Suprapubic skin (tissue), 4 donors: ENCODE data around the gene UBR3. TPM values are rescaled to one million over a fixed set of nuclear protein-coding genes. Genes with fewer than 3 reads are reported as not detected.
"Not testable (repeated sequence)": the region's sequence is repeated elsewhere in the genome, so short reads cannot be mapped to it uniquely, and the experiment has no call there.

Experiments used
- DNase-seq, 2 donors: peaks; one replicate each; pipeline ENCODE4 v3.0.0-alpha.2; 2019; ENCODE audit warnings: low spot score in 2 of 2
- H3K27ac ChIP-seq: fragments of 200-600 bp; sonication (generic); one replicate; pipeline ENCODE4 v1.5.1; 2019
- H3K27me3 ChIP-seq: fragments of 200-600 bp; sonication (generic); one replicate; pipeline ENCODE4 v1.5.1; 2019
- H3K36me3 ChIP-seq: fragments of 200-600 bp; sonication (generic); one replicate; pipeline ENCODE4 v1.5.1; 2019
- H3K4me1 ChIP-seq: fragments of 200-600 bp; sonication (generic); one replicate; pipeline ENCODE4 v1.5.1; 2019
- H3K4me3 ChIP-seq: fragments of 200-600 bp; sonication (generic); one replicate; pipeline ENCODE4 v1.5.1; 2019; ENCODE audit warnings: mild to moderate bottlenecking
- H3K9me3 ChIP-seq: fragments of 200-600 bp; sonication (generic); one replicate; pipeline ENCODE4 v1.5.1; 2019
- EP300 ChIP-seq: sonication (generic); formaldehyde crosslinking; IDR thresholded peaks from one replicate; pipeline ENCODE4 v1.6.1; 2017; ENCODE audit warnings: antibody characterized with exemption
- POLR2A ChIP-seq, 2 donors: fragments of 450-650 bp; IDR thresholded peaks; one replicate each; pipeline ENCODE4 v1.6.1; 2017; ENCODE audit warnings: antibody characterized with exemption in 2 of 2, mild to moderate bottlenecking in 2 of 2, moderate library complexity in 2 of 2
- POLR2AphosphoS5 ChIP-seq, 3 donors: sonication (generic); formaldehyde crosslinking; IDR thresholded peaks; one replicate each; pipeline ENCODE4 v1.6.1; 2017; ENCODE audit warnings: antibody characterized with exemption in 3 of 3
- WGBS: methylation state at CpG from one replicate; pipeline ENCODE4 v1.1.5; 2018; 5-methylcytosine and 5-hydroxymethylcytosine counted together
- total RNA-seq, 4 donors: library from RNA; depleted of rRNA; stranded (reverse); fragments of >200 nt; gene quantifications; one replicate each; pipeline ENCODE4 v1.1.0, GENCODE V29; 2016
- TF ChIP-seq, protein P1 (sequence below), 2 donors: fragments of 200-600 bp in 1 of 2; fragments of 450-650 bp in 1 of 2; sonication (generic) in 1 of 2; IDR thresholded peaks; one replicate each; pipeline ENCODE4 v1.5.1; 2016 to 2019; ENCODE audit warnings: antibody characterized with exemption in 2 of 2, mild to moderate bottlenecking in 1 of 2, moderate library complexity in 1 of 2

Gene UBR3
- total RNA-seq, 4 donors from 2014 or later = 41.9 to 140 (median 60.4) TPM

DNA sequence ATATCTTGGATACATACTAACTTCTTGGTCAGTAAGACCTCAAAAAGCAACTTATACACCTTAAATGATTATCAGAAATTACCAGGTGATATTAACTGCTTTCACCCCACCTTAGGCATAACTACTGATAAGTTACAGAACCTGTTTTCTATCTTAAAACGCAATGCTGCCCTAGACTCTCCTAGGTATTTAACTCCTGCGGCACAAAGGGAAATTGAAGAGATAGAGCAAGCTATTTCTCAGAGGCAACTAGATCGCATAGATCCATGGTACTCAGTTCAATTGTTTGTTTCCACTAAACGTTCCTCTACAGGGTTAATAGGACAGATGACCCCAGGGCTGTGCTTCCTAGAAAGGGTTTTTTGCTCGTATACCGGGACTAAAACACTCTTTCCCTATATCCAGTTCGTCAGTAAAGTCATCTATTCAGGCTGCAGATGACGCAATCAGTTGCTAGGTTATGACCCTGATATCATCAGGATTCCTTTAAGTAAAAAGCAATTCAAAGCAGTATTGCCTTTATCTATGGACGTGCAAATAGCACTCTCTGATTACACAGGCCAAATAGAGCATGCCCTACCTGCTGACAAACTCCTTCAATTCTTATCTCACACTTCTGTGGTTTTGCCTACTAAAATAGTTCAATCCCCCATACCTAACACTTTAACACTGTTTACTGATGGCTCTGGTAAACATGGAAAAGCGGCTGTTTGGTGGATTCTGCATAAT, 288.4 kb downstream of the UBR3 start:
- Histone ChIP-seq H3K27me3 (no peaks in the 10 kb centered on the region), H3K9me3 (no peaks in the 10 kb centered on the region), H3K4me3 (no peak overlapping the region), H3K36me3 (no peaks in the 10 kb centered on the region), H3K27ac (no peak overlapping the region), H3K4me1 (no peaks in the 10 kb centered on the region)
- 80% methylated on average over 10 of the region's 10 CpGs for whole genome bisulfite sequencing
- TF ChIP-seq, protein P1, sequence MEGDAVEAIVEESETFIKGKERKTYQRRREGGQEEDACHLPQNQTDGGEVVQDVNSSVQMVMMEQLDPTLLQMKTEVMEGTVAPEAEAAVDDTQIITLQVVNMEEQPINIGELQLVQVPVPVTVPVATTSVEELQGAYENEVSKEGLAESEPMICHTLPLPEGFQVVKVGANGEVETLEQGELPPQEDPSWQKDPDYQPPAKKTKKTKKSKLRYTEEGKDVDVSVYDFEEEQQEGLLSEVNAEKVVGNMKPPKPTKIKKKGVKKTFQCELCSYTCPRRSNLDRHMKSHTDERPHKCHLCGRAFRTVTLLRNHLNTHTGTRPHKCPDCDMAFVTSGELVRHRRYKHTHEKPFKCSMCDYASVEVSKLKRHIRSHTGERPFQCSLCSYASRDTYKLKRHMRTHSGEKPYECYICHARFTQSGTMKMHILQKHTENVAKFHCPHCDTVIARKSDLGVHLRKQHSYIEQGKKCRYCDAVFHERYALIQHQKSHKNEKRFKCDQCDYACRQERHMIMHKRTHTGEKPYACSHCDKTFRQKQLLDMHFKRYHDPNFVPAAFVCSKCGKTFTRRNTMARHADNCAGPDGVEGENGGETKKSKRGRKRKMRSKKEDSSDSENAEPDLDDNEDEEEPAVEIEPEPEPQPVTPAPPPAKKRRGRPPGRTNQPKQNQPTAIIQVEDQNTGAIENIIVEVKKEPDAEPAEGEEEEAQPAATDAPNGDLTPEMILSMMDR (IDR thresholded peaks at IDR 0.05) = no peak
- no peak for TF ChIP-seq EP300
- no peak for DNase-seq

DNA sequence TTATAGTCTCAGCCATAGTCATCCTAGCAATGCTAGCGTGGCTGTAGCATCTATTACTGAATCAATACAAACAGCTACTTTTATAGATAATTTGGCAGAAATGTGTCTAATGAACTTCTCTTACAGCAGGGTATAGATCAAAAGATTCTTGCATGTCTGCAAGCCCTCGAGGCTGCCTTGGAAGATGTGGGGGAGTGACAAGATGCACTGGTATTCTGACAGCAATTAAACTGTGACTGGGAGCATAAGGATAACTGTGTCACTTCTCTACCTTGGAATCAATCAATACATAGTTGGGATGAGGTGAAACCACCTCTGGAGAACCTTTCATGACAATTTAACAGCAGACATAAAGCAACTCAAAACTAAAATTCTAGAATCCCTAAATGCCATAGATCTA, 291.4 kb downstream of the UBR3 start:
- Histone ChIP-seq H3K36me3 (no peaks in the 10 kb centered on the region), H3K4me3 (no peak overlapping the region), H3K27me3 (no peaks in the 10 kb centered on the region), H3K4me1 (no peaks in the 10 kb centered on the region), H3K9me3 (no peaks in the 10 kb centered on the region), H3K27ac (no peak overlapping the region)
- 76% methylated on average over 2 of the region's 2 CpGs for WGBS
- TF ChIP-seq, protein P1 (IDR thresholded peaks at IDR 0.05) = no peak
- TF ChIP-seq POLR2A (IDR thresholded peaks at IDR 0.05) (no peak), POLR2AphosphoS5 (IDR thresholded peaks at IDR 0.05) (no peak), EP300 (no peak)
- DNase-seq = no peak

DNA sequence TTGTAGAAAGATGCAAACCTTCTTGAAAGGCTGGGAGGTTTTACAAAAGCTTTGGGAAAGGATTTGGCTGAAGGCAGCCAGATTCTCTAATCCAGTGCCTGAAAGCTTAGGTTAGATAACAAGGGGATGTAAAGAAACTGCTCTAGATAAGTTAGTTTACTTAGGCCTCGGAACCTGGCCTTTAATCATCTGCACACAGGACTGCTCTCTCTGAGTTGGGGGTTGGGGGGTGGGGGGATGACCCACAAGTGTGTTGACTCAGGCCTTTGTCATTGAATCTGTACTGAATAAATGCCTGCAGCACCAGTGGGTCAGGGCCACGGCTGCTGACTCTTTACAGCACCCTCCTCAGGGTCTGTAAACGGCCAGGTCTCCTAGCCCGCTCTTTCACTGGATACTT, 292.1 kb downstream of the UBR3 start:
- not testable (repeated sequence) for H3K4me3 ChIP-seq, H3K9me3 ChIP-seq, DNase-seq, H3K27ac ChIP-seq, H3K4me1 ChIP-seq, H3K27me3 ChIP-seq, H3K36me3 ChIP-seq
- WGBS = 73% methylated on average over 4 of the region's 4 CpGs

GRCh38 chr2:170121689-170122088, 294.4 kb downstream of the UBR3 start:
- H3K27ac ChIP-seq = no peak overlapping the region
- 83% methylated on average over 1 of the region's 1 CpG for WGBS
- H3K36me3 ChIP-seq = no peaks in the 10 kb centered on the region
- no peak overlapping the region for H3K4me3 ChIP-seq
- no peaks in the 10 kb centered on the region for H3K4me1 ChIP-seq
- no peaks in the 10 kb centered on the region for H3K9me3 ChIP-seq
- peaks cover 2% of the 10 kb centered on the region for H3K27me3 ChIP-seq
- no peak for TF ChIP-seq POLR2AphosphoS5 (IDR thresholded peaks at IDR 0.05)
- TF ChIP-seq EP300 = no peak
- TF ChIP-seq, protein P1 (IDR thresholded peaks at IDR 0.05) = no peak
- TF ChIP-seq POLR2A (IDR thresholded peaks at IDR 0.05) = no peak
- DNase-seq = no peak

- TF ChIP-seq POLR2A (IDR thresholded peaks at IDR 0.05) (no peak), EP300 (no peak), POLR2AphosphoS5 (IDR thresholded peaks at IDR 0.05) (no peak)
- TF ChIP-seq, protein P1 (IDR thresholded peaks at IDR 0.05) = no peak
- Histone ChIP-seq H3K4me3 (no peak overlapping the region), H3K36me3 (no peaks in the 10 kb centered on the region), H3K27ac (no peak overlapping the region), H3K4me1 (no peaks in the 10 kb centered on the region), H3K27me3 (peaks cover 2% of the 10 kb centered on the region), H3K9me3 (no peaks in the 10 kb centered on the region)
- no peak for DNase-seq
These were observed 295.8 kb downstream of the UBR3 start for GRCh38 chr2:170122883-170123547.
